HepG2 (cell line): ENCODE measurements around the gene GLDN.

Source experiments
- TF ChIP-seq, protein P1 (sequence below): sonication (generic); formaldehyde crosslinking; IDR thresholded peaks from 2 replicates; pipeline ENCODE4 v1.9.0; 2022; ENCODE audit warnings: missing genetic modification reagents, mild to moderate bottlenecking, borderline replicate concordance
- TF ChIP-seq, protein P2 (sequence below): sonication (generic); formaldehyde crosslinking; IDR thresholded peaks from 2 replicates; pipeline ENCODE4 v1.5.0; 2020; ENCODE audit warnings: mild to moderate bottlenecking, missing genetic modification reagents, moderate library complexity

DNA sequence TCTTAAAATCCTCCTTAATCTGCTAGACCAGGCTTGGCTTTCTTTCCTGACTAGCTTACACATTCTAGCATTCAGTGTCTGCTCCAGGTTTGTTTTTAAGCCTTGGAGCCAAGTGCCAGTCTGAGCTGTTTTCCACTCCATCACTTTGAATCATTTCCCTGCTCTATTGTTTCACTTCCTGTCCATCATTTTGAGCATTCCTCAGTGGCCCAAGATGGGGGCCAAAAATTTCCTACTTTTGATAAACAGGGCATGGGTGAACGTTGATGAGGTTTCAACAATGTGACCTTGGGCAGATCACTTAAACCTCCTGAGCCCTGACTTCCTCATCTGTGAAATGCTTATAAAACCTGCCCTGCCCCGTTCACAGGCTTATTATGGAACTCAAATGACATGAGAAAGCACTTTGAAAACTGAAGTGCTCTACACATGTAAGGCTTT is 7.4 kb upstream of the GLDN start:
- TF ChIP-seq, protein P1, sequence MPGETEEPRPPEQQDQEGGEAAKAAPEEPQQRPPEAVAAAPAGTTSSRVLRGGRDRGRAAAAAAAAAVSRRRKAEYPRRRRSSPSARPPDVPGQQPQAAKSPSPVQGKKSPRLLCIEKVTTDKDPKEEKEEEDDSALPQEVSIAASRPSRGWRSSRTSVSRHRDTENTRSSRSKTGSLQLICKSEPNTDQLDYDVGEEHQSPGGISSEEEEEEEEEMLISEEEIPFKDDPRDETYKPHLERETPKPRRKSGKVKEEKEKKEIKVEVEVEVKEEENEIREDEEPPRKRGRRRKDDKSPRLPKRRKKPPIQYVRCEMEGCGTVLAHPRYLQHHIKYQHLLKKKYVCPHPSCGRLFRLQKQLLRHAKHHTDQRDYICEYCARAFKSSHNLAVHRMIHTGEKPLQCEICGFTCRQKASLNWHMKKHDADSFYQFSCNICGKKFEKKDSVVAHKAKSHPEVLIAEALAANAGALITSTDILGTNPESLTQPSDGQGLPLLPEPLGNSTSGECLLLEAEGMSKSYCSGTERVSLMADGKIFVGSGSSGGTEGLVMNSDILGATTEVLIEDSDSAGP (CRISPR knock-in tag) = no peak
- TF ChIP-seq, protein P2, sequence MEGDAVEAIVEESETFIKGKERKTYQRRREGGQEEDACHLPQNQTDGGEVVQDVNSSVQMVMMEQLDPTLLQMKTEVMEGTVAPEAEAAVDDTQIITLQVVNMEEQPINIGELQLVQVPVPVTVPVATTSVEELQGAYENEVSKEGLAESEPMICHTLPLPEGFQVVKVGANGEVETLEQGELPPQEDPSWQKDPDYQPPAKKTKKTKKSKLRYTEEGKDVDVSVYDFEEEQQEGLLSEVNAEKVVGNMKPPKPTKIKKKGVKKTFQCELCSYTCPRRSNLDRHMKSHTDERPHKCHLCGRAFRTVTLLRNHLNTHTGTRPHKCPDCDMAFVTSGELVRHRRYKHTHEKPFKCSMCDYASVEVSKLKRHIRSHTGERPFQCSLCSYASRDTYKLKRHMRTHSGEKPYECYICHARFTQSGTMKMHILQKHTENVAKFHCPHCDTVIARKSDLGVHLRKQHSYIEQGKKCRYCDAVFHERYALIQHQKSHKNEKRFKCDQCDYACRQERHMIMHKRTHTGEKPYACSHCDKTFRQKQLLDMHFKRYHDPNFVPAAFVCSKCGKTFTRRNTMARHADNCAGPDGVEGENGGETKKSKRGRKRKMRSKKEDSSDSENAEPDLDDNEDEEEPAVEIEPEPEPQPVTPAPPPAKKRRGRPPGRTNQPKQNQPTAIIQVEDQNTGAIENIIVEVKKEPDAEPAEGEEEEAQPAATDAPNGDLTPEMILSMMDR = no peak
